Ureter (tissue), 1 donor: ENCODE results near the gene PCDH20. TPM values are rescaled to one million over a fixed set of nuclear protein-coding genes. Genes with fewer than 3 reads are reported as not detected.
"Not testable (repeated sequence)": the region's sequence is repeated elsewhere in the genome, so short reads cannot be mapped to it uniquely, and the experiment has no call there.

Experiments
- DNase-seq: peaks from one replicate; pipeline ENCODE4 v3.0.0-alpha.2; 2020; ENCODE audit warnings: low spot score
- total RNA-seq: library from RNA; stranded (reverse); gene quantifications from one replicate; pipeline ENCODE4 v1.2.4, GENCODE V29; 2023
- donor health status: DM: yes; HTN: yes; CAD: no.

The PCDH20 gene
- total RNA-seq: 0.49 TPM

GRCh38 chr13:61415749-61416148 is at the start of gene PCDH20:
Gene PCDH20 (minus strand): TSS chr13:61415849. CDS start chr13:61415158, 691 bp downstream.
- no peak for DNase-seq

DNA sequence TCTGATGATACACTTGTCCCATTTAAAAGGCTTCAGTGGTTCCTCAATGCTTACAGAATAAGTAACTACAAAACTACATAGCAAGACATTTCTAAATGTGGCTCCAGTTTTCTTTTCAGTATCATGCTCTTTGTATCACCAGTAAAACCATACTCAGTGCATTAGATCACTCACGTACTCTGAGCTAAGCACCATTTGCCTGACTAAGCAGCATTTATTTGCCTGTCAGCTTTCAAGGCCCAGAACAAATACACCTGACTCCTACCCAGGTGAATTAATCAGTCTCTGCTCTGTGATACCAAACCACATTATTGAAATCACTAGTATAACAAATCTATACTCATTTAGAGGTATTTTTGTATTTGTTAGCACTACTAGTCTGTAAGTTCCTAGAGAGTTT is 47.4 kb upstream of the PCDH20 start:
- no peak for DNase-seq

- no peak for DNase-seq
Measured at GRCh38 chr13:61453121-61453520, 37.5 kb upstream of the PCDH20 start.

- no peak for DNase-seq
Measured at GRCh38 chr13:61432029-61432428, 16.4 kb upstream of the PCDH20 start.

GRCh38 chr13:61423915-61424314 is 8.3 kb upstream of the PCDH20 start:
- no peak for DNase-seq

DNA sequence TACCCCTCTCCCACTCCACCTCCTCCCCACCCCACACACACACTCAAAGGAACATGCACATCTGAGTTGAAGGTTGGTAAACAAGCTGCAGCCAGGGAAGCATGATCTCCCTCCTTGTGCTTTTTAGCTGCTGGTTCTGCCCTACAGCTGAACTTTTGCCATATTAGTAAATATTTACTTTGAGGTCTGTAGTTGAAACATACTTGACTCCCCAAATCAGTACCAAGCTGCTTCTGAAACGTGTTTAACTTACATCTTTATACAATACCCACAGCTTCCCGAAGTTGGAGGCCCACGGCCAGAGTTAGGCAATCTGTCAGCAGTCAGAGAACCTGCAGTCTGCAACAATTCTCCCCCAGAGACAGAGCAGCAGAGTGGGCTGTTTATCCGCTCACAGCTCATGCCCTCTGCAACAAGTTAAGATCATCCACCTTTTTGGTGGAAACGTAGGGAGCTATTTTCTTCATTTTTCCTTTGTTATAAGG is 1.5 kb upstream of the PCDH20 start:
- DNase-seq: no peak

GRCh38 chr13:61415058-61415721 is 459 bp downstream of the PCDH20 start:
- DNase-seq: no peak

DNA sequence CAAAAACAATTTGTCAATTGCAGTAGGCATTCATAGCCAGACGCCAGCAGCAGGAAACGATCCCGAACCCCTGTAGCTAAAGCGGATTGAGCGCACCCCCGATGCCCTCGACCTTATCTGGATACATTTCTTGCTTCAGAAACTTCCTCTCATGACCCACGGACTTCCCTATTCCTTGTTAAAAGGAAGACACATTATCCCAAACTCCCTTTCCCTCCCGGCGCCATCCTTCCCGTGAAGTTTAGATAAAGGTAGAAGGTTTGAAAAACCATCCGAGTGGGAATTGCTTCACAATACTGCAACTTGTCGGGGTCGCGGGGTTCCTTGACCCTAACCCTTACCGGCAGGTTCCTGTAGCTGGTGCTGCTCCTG is 977 bp downstream of the PCDH20 start:
- no peak for DNase-seq

- no peak for DNase-seq
Measured at GRCh38 chr13:61413572-61414535, 1.8 kb downstream of the PCDH20 start.

DNA sequence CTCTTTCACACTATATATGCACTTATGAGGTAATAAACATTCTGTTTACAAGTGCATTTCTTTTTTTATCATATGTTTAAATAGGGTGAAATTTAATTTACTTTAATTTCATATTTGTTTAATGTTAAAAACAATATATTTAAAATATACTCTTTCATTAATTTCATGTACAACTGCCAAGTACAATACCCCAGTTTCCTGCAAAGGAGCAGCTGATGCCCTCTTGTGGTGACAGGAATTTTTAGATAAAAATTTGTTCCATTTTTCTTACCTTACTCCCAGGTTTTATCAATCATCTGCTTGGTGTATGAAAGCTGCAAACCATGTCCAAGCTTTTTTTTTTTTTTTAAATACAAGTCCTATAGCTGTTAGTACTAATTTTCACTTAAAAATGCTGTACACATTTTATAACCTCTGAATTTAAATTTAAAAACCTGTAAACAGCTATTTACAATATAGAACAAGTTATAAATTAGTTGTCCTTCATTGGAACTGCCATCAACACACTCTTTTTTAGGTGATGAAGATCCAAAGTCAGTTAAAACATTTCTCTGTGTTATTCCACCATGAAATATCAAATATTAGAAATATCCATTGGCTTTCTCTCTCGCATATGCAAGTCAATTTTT is 4.9 kb downstream of the PCDH20 start:
- DNase-seq: no peak

DNA sequence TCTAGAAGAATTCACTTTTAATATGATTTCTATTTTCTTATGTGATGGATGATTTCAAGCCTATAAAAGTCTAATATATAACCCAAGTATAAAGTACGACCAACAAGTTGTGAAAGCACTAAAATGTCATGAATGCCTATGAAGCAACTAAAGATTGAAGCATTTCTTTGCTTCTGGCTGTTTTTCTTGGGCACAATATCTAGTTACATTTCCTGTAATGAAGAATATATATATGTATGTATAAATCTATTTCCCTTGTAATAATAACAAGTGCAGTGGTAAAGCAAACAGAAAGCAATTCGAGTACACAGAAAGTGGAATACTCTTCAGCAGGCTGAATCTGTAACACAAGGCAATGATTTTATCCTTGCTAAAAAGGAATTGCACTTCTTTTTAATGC is 5.4 kb downstream of the PCDH20 start:
- no peak for DNase-seq

DNA sequence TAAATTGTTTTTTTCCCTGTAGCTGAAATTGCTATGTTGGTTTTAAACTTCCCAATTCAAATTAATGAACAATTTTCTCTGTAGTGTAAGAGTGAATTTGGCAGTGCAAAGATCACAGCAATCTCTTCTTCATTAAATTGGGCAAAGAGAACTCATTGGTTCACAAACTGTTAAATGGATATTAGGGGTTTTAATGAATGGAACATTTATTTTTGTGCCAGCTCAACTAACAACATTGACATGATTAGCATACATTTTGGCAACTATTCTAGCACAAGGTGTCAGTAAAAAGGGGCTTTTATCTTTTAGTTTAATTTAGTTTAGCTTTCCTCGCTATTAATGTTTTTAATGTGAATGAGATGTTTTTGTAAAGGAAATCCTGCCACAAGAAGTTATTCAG is 7.1 kb downstream of the PCDH20 start:
- no peak for DNase-seq

- no peak for DNase-seq
Measured at GRCh38 chr13:61406275-61406674, 9.4 kb downstream of the PCDH20 start.

DNA sequence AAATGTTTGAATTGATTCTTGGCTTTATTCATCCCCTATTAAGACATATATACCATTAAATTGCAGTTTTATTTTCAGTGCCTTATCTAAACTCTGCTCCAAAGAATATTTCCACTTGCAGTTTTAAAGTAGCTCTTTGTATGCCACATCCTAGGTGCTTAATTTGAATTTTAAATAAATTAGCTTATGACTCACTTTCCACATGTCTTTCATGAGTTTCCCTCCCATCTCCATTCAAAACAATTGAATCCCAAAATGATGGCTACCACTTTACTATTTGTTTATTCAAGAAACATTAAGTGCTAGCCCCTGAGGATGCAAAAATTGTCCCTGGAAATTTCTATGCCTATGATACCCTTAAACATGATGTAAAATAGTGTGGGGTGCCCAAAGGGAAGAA is 19.5 kb downstream of the PCDH20 start:
- DNase-seq: no peak

DNA sequence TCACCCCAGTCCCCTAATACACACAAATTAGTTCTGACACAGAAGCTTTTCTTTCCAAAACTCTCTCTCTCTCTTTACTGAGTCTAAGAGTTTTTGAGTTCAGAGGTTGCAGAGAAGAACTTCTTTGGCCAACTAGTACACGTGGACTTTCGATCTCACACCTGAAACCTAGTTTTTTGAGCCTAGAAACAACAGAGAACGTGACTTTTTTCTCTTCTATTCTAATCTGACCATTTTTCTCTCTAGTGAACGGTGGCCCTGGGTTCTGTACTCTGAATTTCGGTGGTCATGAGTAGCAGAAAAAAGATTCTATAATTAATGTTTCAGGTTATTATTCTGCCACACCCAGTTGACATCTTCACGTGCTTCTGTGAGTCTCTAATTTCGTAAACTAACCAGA is 24.2 kb downstream of the PCDH20 start:
- no peak for DNase-seq

DNA sequence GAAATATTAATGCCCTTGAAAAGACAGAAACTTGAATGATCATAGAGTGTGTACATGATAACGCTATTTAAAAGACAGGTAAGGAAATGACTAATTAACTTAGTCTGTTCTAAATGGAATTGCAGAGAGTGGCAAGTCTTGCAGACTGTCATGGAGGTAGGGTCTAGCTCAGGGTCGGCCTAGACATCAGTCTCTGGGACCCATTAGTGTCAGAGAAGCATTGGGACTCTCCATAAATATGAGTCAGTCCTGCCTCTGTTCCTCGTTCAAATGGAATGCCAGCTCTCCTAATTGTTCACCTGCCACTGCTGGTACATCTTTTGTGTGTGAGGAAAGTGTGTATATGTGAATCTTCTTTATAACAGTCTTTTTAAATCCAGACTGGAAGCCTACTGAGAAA is 28.0 kb downstream of the PCDH20 start:
- no peak for DNase-seq

- no peak for DNase-seq
Measured at GRCh38 chr13:61383111-61383510, 32.5 kb downstream of the PCDH20 start.

DNA sequence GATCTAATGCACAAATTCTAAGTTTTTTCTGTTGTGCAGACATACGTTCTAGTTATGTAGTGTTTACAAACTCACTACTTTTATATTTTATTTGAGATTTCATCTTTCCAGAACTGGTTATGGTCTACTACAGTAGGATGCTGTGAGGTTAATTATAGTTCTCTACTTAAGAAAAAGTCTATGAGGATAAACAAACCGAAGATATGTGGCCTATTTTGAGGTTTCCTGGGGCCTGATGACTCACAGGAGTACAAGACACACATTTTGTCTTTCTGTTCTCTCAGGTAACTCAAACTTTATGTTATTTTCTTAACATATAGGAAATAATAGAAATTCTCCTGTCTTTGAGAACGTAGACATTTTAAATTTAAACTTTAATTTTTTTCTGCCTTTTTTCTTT is 45.1 kb downstream of the PCDH20 start:
- no peak for DNase-seq

GRCh38 chr13:61364690-61365089 is 51.0 kb downstream of the PCDH20 start:
- not testable (repeated sequence) for DNase-seq

GRCh38 chr13:61362522-61362921 is 53.1 kb downstream of the PCDH20 start:
- no peak for DNase-seq
